ENCODE results near the gene TFIP11.
A peak's percentile ranks its signal among the peaks of the same experiment; 100 is the strongest.

The TFIP11 gene

DNA sequence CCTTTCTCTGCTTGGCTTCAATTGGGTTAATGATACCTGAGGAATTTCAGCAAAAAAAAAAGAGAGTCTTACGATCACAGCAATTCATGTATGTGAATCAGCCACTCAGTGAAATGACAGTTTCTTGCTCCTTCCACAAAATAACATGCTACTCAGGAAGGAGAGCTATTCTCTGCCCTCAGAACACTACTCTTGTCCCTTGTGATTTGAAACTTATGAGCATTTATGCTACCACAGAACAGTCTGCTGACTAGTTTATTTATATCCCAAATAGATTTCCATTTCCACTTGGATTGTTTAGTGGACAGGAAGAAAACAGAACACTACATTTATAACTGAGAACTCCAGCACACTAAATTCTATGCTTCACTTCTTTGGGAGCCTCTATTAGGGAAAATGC lies 8.5 kb downstream of the TFIP11 start:
- DNase-seq: no peak

DNA sequence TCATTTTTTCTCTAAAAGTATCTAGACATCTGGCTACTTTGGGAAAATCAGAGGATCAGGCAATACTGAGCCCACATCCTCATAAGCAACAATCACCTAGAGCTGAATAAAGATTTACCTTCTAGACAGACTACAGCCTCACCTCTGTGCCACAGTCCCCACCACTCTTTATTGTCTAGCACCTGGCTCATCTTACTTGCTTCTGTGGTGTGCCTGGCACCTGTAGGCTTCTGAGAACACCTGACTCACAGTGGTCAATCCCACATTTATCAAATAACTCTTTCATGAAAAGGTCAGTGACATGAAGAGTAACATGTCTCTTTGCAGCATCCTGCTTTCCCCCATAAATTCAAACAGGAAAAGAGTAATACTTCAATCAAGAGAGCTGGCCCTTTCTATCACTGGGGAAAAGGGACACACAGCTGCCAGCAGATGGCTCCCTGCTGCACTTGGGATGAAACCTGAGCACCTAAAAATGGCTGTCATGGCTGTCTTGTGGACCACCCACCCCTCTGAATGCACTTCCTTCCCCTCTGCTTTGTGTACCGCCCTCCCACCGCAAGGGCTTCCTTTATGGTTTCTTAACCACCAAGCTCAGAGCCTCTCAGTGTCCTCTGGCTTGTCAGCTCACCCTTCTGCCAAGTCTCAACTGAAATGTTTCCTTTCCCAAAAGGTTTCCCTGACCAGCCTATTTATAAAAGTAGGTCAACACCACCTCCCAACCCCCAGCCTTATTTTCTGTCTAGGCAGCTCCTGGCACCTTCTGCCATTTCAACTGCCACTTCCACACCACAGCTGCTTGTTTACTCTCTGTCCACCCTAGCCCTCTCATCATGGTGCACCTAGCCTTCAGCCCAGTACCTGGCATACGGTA lies 9.3 kb downstream of the TFIP11 start:
- DNase-seq: peak; percentile 46

DNA sequence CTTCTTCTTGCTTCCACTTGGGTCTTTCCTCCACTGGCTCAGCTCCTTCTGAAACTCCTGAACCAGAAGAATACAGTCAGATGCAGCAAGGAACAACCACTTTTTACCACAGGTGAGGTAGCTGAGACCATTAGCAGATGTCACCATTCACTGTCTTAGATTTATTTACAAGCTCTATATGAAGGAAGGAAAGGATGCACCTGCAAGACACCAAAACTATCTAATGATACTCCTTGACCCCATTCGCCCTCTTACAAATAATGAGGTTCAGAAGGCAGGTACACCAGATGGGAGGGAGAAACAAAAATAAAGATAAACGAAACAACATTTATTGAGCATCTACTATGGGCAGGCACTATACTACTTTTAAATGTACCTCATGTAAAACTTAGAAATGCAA lies 10.3 kb downstream of the TFIP11 start:
- no peak for DNase-seq

DNA sequence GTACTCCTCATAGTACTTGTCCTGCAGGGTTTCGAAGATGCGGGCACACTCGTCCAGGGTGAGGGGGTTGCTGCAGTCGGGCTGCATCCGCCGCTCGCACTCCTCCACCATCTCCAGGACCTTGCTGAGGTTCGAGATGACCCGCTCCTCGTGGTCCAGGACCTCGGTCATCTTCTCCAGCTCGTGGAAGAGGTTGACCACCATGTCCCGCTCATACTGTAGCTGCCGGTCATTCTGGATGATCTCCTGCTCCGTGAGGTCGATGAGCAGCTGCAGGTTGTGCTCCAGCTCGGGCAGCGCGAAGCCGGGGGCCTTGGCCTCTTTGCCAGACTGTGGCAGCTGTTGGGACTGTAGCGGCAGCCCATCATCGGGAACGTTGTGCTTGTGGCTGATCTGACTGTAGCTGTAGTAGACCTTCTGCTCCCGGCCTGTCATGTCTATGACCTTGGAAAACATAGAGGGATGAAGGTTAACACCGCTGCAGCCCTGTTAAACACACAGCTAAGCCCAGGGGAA lies 13.0 kb downstream of the TFIP11 start:
- DNase-seq: no peak

DNA sequence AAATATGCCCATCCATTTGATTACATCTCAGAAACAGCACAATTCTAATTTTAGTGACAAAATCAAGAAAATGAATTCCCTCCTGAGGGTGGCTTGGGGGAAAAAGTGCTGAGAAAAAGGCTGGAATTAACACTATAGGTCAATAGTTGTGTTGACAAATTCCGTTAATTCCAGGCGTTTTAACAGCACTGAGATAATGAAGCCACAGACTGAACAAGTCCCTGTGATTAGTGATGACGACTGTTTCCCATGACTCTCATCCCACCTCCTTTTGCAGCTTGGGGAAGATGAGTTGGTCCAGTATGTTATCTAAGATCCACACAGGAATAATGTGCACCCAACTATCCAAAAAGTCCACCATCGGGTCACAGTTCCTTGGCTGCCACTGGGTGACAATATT lies 15.8 kb downstream of the TFIP11 start:
- no peak for DNase-seq

DNA sequence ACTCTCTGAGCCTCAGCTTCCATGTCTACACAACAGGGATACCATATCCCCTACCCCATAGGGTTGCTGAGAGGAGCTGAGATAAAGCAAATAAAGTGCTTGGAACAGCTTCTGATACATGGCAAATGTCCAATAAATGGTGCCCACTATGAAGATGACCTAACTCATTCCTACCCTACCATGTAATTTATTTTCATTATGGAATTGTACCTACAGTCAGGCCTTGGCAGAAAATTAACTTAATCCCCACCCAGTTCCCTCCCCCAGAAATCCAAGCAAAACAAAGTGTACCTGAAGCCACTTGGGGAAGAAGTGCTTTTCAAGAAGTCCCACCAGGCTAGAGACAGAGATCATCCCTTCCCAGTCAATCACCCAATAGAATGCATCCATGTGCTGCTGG lies 17.8 kb downstream of the TFIP11 start:
- no peak for DNase-seq

DNA sequence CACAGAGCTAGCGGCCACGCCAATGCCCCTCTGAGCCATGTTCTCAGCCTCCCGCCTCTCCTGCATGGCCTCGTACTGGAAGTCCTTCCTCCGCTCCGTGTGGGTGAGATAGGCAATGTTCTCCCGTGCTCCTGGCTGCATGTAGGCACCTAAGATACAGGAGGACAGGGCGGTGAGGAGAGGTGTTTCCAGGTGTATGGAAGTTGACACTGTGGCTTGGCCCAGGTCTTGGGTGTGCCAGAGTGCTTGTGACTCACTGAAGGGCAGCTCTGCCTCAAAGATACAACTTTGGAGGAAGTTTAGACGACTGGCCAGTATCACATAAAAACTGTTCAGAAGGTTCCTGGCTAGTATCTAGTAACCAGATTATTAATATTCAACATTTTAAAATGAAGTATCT lies 20.1 kb downstream of the TFIP11 start:
- DNase-seq: no peak

DNA sequence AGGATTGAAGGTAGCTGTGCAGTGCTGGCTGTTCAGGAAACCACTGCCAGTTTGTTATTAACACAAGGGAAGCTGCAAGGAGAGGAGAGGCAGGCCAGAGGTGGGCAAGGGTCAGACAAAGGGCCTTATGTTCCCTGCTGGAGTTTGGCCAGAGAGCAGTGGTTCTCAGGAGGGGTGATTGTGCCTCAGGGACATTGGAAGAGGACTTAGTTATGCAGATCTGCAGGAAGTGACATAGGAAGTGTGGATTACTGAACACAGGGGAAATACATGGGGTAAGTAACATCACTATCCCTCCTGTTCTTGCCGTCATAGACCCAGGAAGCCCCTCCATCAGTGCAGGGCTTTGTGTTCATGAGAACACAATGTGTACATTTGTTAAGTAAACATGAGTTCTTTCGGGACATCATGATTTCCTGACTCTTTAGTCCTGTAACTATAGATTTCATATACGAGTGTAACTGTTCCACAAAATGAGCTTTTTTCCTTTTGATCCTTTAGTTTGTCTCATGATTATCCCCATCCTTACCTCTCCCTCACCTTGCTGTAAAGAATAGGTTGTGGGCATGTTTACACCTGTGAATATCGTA lies 22.7 kb downstream of the TFIP11 start:
- DNase-seq: no peak

DNA sequence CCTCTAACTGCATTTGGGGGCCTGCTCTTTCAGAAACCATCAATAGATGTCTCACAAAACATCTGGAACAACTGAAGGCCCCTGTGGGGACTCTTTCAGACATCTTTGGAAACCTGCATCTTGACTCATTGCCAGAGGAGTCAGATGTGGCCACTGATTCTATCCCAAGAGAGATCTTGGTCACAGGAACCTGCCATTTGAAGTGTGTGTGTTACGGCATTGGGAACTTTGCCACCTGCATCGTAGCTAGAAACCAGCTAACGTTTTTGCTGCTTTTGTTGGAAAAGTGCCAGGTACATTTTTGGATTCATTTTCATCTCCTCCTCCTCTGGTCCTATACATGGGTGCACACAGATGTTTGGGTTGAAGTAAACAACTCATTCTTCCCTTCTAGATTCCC lies 24.3 kb downstream of the TFIP11 start:
- no peak for DNase-seq

DNA sequence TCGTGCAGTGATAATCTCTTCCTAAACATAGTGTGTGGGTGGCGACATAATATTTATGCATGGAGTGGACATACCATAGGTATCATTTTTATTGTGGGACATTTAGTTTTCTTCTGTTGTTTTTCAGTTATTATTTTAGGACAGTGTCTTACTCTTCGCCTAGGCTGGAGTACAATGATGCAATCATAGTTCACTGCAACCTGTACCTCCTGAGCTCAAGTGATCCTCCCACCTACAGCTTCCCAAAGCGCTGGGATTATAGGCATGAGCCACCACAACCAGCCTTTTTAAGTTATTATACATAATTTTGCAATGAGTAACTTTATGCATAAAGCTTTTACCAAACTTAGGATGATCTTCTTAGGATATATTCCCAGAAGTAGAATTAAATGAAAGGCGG lies 25.9 kb downstream of the TFIP11 start:
- DNase-seq: no peak

DNA sequence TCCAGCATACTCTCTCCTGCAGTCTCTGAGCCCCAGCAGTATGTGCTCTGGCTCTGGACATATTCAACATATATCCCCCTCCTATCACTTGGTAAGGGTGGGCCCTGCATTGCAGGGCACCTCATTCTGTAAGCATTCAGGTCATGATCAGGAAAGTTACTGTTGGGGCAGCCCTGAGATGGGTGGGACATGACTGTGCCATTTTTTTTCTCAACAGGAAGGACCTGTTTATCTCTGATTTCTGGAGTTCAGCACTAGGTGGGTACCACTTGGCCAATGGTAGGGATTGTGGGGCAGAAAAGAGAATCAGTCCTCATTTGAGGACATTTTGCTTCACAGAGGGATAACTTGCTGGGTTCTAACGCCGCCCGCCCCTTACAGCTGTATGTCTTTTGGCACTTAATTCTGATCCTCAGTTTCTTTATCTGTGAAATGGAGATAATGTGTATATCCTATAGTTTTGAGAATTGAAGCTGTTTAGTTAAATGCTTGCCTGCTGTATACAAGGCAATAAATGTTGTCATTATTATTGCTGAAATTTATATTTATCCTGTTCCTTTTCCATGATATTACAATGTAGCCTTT lies 26.4 kb downstream of the TFIP11 start:
- no peak for DNase-seq

DNA sequence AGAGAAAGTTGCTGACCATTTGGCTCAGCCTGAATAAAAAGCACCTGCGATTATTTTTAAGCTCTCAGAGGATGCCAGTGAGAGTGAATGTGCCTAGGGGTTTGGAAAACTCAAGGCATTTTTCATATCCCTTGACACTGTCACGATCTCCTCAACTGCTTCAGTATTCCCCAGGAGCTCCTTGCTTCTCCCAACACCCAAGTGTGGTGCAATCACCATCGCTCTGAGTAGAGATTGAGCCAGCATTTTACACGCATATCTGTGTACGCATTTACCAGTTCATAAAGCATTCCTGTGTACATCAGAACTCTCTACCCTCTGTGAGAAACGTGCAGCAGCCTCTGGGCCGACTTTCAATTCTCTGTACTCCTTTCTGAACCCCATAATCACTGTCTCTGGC lies 27.3 kb downstream of the TFIP11 start:
- DNase-seq: no peak

DNA sequence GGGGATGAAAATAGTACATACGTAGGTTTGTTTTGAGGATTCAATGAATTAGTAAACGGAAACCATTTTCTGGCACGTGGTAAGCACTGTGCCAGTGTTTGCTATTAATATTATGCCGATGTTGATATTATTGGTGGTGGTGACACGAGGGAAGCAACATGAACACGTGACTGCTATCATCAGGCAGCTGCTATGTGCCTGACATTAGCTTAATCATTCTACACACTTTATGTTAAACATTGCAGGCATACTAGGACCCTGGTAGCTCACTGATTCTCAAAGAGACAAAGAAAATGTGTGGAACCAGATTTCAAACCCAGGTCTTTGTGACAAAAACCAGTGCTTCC lies 27.9 kb downstream of the TFIP11 start:
- DNase-seq: peak; percentile 22

DNA sequence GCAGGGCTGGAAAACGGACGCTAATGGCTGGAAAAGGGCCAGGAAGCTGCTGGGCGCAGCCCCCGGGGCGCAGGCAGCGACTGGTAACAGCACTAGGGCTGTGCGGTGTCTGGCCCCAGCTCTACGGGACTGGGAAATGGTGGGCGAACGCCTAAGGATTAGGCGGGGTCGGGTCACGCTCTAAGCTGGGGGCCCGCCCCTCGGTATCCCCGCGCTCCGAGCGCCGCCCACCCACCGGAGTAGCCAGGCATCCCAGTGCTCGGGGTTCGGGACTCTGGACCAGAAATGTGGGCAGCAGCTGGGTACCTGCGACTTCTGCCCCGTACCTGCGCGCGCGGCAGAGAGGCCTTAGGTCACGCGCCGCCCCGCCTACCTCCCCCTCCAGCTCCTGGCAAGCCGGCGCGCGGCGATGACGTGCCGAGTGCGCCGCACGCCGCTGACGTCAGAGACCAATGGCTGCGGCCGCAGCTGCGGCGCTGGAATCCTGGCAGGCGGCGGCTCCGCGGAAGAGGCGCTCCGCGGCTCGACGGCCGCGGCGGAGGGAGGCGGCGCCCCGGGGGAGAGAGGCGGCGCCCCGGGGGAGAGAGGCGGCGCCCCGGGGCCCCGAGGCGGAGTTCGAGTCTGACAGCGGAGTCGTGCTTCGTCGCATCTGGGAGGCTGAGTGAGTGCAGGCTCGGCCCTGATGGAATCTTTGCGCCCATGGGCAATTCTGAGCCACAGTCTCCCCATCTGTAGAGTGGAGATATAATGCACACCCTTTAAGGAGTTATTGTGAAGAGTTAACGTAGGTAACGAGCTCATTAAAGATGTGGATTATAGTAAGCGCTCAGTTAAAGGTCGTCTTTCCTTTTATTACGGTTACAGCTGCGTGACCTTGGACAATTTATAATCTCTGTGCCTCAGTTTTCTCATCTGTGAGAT lies 28.6 kb downstream of the TFIP11 start, which contains the start of the genes HPS4 and SRRD:
Gene HPS4 (minus strand): TSS at position 345 of the 921 bp plus-strand sequence. CDS start 2,021 bp downstream, outside the sequence.
Gene SRRD (plus strand): TSS at position 439 of the 921 bp plus-strand sequence. CDS start 14 bp downstream, at position 453.
- peak; percentile 88 for DNase-seq

DNA sequence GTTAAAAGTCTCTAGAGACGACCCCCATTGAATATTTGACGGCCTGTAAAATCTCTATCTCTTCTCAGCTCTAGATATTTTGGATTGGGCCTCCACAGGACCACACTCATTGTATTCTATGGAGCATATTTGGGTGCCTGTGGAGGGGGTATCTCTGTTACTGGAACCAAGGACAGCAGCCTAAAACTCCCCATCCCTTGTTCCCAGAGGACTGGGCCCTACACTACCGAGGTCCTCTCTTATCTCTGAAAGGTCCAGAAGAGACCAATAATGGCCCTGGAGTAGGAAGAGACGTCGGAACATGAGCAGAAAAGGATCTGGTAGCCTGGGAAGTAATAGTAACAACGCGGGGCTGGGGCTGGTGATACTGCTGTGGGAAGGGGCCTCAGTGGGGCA lies 29.2 kb downstream of the TFIP11 start:
- DNase-seq: no peak

DNA sequence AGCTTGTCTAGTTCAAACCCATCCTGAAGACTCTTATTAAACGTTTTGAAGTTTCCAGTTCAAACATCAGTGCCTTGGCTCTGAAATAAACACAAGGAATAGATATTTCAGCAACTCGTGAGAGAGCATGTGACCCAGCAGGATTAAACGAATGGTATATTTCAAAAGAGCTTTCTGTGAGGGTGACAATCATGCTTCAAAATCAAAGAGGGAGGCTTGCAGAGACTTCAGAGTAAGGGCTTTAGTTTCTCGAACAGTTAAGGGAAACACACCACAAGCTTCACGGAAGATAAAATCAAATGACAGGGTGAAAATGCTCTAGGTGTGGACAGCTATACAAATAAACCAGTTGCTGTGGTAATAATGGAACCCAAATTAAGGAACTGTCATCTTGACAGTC lies 30.1 kb downstream of the TFIP11 start:
- DNase-seq: no peak

DNA sequence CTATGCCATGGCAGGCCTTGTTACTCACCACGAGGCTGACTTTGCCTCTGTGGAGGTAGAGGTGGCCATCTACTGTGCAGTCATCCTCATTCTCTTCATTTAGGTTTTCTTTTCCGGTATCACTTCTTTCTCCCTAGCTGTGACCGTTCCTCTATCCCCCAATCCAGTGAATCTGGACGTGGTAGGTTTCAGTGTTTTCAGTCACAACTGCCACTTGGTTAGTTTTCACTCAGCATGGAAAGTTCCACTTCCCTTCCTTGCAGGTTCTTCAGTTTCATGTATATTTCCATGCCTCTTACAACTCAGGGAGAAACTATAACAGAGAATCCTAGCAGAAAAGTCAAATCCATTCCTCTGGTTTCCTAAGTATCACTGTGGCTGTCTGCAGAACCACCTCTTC lies 30.6 kb downstream of the TFIP11 start:
- no peak for DNase-seq

DNA sequence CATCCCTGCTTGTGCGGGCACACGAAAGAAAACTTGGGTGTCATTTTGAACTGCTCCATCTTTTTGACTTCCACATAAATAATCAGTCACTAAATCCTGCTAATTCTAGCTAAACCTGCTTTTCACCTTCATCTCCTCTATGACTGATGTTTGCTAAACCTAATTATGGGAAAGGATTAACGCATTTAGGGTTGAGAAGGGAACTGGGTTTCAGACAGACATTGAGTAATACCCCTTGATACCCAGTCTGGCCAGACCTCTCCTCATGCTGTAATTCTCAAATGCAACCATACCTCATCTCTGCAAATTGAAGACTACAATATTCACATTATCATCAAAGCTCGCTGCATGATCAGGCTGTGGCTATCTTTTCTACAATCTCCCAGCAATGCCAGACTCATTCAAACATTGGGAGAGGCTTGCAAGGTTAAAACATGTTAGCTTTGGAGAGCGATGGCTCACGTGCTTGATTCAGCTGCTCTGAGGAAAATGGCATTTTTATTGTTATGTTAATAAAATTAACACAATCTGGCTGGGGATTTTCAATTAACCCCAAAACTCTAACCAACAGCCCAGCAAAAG lies 31.1 kb downstream of the TFIP11 start:
- DNase-seq: no peak

DNA sequence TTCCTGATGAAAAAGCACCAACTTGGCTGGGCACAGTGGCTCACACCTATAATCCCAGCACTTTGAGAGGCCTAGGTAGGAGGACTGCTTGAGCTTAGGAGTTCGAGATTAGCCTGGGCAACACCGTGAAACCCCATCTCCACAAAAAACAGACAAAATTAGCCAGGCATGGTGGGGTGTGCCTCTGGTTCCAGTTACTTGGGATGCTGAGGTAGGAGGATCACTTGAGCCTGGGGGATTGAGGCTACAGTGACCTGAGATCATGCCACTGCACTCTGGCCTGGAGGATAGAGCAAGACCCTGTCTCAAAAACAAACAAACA lies 31.7 kb downstream of the TFIP11 start:
- DNase-seq: no peak

DNA sequence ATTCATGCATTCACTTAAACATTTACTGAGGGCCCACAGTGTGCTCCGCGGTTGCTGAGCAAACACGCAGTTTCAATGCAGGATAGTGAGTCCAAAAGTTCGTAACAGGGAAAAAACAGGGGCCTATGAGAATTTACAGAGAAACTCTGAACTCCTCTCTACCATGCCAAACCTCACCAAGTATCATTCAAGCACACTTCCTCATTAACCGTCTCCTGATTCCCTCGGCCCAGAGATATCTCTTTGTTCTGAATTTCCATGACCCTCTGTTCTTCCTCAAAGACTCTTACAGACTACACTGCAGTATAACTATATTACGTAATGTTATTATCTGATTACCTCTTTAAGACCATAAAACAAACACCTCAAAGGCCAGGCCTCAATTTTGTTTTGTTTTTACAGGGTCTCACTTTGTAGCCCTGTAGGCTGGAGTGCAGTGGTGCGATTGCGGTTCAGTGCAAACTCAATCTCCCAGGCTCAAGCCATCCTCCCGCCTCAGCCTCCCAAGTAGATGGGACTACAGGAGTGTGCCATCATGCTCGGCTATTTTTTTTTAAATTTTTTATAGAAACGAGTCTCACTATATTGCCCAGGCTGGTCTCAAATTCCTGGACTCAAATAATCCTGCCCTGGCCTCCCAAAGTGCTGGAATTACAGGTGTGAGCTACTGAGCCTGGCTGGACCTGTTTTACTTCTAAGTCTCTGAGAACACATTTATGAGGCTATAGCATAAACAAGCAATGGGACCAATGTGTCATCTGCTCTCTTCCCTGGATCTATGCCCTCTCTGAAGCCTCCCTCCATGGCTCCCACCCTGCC lies 32.3 kb downstream of the TFIP11 start:
- DNase-seq: no peak

DNA sequence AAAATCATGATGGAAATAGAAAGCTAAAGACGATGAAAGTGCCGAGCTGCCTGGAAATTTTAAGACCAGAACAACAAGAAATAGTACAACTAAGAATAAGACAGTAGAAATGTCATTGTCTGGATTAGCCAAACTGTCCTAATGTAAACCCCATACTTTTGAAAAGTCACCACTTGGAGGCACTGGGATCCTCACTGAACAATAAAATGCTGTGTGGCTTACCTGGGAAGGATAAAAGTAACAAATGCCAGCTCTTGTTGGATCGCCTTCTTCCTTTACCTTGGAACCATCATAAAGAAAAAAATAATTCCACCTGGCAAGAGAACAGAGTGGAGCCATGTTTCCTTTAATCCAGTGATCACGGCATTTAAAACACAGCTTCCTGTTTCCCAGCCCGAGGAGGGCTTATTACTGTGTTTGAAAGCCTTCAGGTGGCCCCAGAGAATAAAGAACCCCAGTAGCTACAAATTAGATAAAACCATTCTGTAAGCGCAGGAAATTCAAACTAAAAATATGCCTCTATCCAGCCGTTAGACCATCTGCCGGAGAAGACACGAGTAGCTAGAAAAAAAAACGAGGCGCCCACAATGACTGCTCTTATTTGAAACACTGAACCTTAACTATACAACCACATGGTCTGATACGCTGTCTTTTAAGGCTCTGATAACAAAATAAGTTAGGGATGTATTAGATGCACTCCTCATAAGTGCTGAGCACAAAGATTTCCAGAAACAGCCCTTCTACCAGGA lies 33.1 kb downstream of the TFIP11 start:
- no peak for DNase-seq

All from fibroblast of skin of back (primary cell).